ENCODE data around the gene ZNF432.
A peak's percentile ranks its signal among the peaks of the same experiment; 100 is the strongest.

The ZNF432 gene

DNA sequence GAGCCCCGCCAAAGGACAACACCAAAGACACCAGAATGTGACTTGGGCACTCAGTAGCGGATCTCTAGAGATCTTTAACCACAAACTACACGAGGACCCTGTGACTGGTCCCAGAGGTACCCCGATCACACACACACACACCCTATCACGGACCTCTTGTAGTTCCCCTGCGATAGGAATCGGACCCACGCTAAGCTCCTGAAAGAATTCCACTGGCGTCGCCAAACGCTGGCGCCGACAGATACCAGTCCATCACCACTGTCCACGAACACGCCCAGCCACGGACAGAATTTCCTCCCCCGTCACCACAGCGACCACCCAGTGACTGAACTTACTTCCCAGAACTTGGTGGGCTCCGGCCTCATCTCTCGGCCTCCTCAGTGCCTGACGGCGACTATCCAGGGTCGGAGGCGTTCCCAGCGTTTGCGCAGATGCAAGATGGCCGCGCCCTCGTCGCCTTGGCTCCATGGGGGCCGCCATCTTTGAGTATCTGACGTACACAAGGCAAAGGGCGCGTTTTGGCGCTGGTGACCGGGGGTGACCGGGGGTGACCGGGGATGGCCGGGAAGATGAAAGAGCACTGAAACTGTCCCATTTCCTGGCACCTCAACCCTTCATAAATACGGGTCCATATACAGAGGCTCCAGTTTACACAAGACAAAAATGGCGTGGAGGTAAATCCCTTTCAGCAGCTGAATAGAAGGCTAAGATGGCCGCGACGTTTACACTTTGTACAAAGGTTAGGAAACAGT lies 40.7 kb downstream of the ZNF432 start, which contains the start of gene ZNF615:
ZNF615 (minus strand) TSS at position 406 of the 752 bp plus-strand sequence. CDS start 4,500 bp downstream, outside the sequence.
- DNase-seq = peak; percentile 92 to 94

DNA sequence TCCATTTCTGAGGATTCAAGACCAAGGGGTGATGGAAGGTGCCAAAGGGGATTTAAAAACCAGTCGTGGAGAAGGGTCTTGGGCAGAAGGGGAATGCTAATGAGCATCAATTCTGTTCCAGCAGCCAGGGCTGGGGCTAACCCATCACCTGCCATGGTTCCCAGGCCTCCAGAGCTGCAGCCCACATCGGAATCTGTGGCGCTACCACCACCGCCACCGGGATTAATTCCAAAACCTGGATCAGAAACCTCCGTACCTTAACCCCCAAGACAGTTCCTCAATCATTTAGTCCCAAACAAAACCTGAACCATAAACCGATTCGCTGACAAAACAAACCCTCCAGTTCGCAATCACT lies 41.2 kb downstream of the ZNF432 start:
- DNase-seq = no peak

DNA sequence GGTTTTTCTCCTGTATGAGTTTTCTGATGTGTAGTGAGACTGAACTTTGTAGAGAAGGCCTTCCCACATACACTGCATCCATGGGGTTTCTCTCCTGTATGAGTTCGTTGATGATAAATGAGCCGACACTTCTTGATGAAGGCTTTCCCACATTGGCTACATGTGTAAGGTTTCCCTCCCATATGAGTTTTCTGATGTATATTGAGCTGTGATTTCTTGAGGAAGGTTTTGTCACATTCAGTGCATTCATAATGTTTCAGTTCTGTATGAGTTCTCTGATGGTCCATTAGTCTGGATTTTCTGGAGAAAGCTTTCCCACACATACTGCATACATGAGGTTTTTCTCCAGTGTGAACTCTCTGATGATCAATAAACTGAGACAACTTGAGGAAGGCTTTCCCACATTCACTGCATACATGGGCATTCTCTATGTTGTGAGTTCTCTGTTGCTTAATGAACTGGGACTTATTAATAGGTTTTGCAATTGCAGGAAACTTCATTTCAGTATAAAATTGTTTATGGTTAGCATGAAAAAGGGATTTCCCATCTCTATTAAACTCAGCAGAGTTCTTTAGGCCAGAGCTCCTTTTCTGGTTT lies 54.5 kb downstream of the ZNF432 start:
- DNase-seq = no peak

DNA sequence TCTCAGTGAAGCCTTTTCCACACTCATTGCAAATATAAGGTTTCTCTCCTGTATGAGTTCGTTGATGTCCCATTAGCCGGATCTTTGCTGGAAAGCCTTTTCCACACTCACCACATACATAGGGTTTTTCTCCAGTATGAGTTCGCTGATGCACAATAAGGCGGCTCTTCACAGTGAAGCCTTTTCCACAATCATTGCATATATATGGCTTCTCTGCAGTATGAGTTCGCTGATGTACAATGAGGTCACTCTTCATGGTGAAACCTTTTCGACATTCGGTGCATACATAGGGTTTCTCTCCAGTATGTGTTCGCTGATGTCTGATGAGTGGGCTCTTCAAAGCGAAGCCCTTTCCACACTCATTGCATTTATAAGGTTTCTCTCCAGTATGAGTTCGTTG lies 55.2 kb downstream of the ZNF432 start:
- no peak for DNase-seq

DNA sequence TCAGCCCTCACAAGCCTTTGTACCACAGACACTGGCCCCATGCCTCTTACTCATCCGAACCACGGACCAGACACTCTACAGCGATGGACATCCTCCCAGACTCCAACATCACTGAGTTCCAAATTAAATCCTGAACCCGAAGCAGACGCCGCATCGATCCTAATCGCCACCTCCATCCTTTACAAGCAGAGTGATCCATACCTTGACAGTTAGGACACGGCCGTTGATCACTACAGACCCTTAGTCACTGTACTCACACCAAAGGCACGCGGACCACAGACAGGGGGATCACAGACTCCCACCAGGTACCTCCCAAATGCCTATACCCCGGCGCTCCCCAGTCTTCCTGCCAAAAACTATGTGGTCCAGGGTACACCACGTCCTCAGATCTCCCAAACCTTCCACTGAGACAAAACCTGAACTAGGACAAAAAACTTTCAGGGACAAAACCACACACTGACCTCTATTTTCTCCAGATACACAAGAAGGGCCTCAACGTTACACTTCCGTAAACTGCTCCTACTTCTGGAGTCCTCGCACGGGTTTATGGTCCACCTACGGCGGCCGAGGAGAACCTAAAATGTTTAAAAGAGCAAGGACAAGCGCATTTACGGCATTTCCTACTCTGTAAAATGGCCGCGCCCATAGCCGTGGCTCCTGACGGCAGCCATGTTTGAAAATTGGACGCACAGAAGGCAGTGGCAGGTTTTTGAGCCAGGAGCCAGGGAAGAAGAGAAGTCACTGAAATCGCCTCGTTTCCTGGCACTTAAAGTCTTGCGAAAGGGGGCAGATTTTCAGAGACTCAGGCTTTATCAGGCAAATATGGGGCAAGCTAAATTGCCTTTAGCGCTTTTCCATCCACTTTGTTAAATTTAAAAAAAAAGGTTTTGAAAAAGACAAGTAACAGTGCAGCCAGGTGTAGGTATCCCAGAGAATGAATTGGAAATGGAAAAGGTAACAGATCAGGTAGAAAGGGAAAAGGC lies 62.0 kb downstream of the ZNF432 start, which contains the start of gene ZNF350:
ZNF350 (minus strand) TSS at position 532 of the 983 bp plus-strand sequence. CDS start 12,480 bp downstream, outside the sequence.
- peak; percentile 85 to 87 for DNase-seq

DNA sequence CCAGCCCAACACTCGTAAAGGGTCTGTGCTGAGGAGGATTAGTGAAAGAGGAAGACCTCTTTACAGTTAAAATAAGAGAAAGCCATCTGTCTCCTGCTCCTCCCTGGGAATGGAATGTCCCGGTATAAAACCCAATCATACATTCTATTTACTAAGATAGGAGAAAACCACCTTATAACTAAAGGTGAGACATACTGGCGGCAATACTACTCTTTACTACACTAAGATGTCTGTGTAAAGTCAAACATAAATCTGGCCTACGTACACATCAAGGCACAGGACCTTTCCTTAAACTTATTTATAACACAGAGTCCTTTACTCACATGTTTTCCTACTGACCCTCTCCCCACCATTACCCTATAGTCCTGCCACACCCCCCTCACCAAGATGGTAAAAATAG lies 65.3 kb downstream of the ZNF432 start:
- no peak for DNase-seq

Measured in activated T-cell treated with anti-CD3 and anti-CD28 coated beads, Interleukin-2, amount 50 U/mL, for 48 hours (primary cell).